Transverse colon (tissue), 4 donors: Measurements from ENCODE around the gene TBL1X. TPM values are rescaled to one million over a fixed set of nuclear protein-coding genes. Genes with fewer than 3 reads are reported as not detected.

ENCODE experiments used
- DNase-seq: peaks from one replicate; pipeline ENCODE4 v3.0.0-alpha.2; 2019
- H3K27ac ChIP-seq, 4 donors: fragments of 200-600 bp; sonication (generic); 2 replicates each; pipeline ENCODE4 v1.5.1; 2016 to 2018; ENCODE audit warnings: inconsistent platforms in 4 of 4
- H3K27me3 ChIP-seq: fragments of 200-600 bp; sonication (generic); 2 replicates; pipeline ENCODE4 v1.5.1; 2017; ENCODE audit warnings: inconsistent platforms
- H3K36me3 ChIP-seq, 4 donors: fragments of 200-600 bp; sonication (generic); 2 replicates each; pipeline ENCODE4 v1.5.1; 2017 to 2019; ENCODE audit warnings: inconsistent platforms in 4 of 4
- H3K4me1 ChIP-seq, 4 donors: fragments of 200-600 bp; sonication (generic); 2 replicates each; pipeline ENCODE4 v1.5.1; 2017 to 2020; ENCODE audit warnings: inconsistent platforms in 4 of 4
- H3K4me3 ChIP-seq, 4 donors: fragments of 200-600 bp; sonication (generic); 1 replicate in 1 of 4; 2 replicates in 3 of 4; pipeline versions ENCODE4 v1.5.1 to v1.6.1; 2017 to 2019; ENCODE audit warnings: inconsistent platforms in 4 of 4
- H3K9me3 ChIP-seq, 2 donors: fragments of 200-600 bp; sonication (generic); 2 replicates each; pipeline ENCODE4 v1.5.1; 2017 to 2019; ENCODE audit warnings: inconsistent platforms in 2 of 2
- EP300 ChIP-seq: sonication (generic); formaldehyde crosslinking; IDR thresholded peaks from one replicate; pipeline ENCODE4 v1.6.1; 2017; ENCODE audit warnings: antibody characterized with exemption, low read depth
- POLR2A ChIP-seq: fragments of 450-650 bp; IDR thresholded peaks from one replicate; pipeline ENCODE4 v1.6.1; 2016; ENCODE audit warnings: antibody characterized with exemption, mild to moderate bottlenecking, moderate library complexity
- POLR2AphosphoS5 ChIP-seq, 3 donors: sonication (generic); formaldehyde crosslinking; IDR thresholded peaks; one replicate each; pipeline ENCODE4 v1.6.1; 2016; ENCODE audit warnings: antibody characterized with exemption in 3 of 3
- WGBS, 2 donors: methylation state at CpG; one replicate each; pipeline ENCODE4 v1.1.5; 2018; ENCODE audit warnings: low coverage in 1 of 2; 5-methylcytosine and 5-hydroxymethylcytosine counted together
- in situ Hi-C, 4 donors: fragments of 200-750 bp; cut with MboI; loops; one replicate each; pipeline versions ENCODE4 v1.15.0 to v1.15.1; 2017; ENCODE audit warnings: low sequenced_read_pairs in 3 of 4, low pct_ligation_motif_present in 1 of 4, low pct_unique_long_range_greater_than_20kb in 1 of 4
- intact Hi-C: fragments of 100-400 bp; cut with DNase I; formaldehyde crosslinking; loops from one replicate; pipeline ENCODE4 v1.15.1; 2023; ENCODE audit warnings: low total_unique reads
- total RNA-seq, 4 donors: library from RNA; depleted of rRNA; stranded (reverse); fragments of >200 nt; gene quantifications; one replicate each; pipeline ENCODE4 v1.1.0, GENCODE V29; 2016
- TF ChIP-seq, protein P1 (sequence below), 5 experiments: fragments of 200-600 bp in 3 of 5; fragments of 450-650 bp in 2 of 5; sonication (generic) in 3 of 5; IDR thresholded peaks; 1 replicate in 2 of 5; 2 replicates in 3 of 5; pipeline ENCODE4 v1.5.1; 2016 to 2017; ENCODE audit warnings: antibody characterized with exemption in 5 of 5, inconsistent platforms in 3 of 5, mild to moderate bottlenecking in 2 of 5, moderate library complexity in 1 of 5

Gene TBL1X
- 10 to 100 TPM in 3 of 4 donors, 1 to 10 TPM in 1; 3.4 to 16.8 (median 13.0) TPM for total RNA-seq

DNA sequence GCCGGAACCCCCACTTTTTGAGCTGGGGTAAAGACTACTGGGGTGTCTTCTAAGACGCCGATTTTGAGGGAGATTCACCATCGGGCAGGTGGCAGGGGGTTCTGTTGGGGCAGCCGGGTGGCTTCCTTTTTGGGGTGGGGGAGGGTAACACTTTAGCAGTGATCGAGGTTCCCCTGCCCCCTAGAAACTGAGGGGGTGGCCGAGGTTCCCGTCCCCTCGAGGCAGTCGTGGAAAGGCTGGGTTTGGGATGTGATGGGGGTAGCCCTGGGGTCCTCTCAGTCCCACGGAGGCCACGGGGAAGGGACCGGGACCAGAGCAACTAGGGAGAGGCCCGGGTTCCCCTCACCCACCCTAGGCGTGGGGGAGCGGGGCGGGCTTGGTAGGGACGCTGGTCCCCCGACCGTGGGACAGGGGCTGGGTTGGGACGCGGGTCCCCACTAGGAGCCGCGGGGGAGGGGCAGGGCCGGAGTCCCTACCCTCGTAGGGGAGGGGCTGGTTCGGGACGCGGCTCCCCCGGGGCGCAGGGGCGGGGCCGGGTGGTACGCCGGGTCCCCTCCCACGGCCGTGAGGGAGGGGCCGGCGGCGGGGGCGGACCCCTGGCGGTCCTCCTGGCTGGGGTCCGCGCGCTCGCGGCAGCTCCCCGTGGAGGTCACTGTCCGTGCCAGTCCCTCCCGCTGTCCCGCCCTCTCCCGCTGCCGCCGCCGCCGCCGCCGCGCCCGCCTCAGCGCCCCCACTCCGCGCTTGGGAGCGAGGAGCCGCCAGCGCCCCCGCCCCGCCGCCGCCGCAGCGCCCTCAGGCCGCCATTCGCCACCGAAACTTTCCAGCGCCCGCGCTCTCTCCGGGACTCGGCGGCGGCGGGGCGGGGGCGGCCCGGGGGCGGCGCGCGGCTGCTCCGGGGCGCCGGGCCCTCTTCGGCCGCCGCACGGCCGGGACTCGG, at the start of gene TBL1X:
TBL1X (plus strand) TSS at position 624 of the 937 bp plus-strand sequence. CDS start 188,529 bp downstream, outside the sequence.
- intact Hi-C loops (no loop called here), in situ Hi-C loops (loop anchor here in 2 of 4 donors (10.0 to 25.0 kb wide), 3 partner anchors 120 to 223 kb away; no protein-coding TSS in a partner anchor)
- H3K4me1 ChIP-seq, result peaks cover 0 to 35% (median 15%) of the 10 kb centered on the region in 4 donors

DNA sequence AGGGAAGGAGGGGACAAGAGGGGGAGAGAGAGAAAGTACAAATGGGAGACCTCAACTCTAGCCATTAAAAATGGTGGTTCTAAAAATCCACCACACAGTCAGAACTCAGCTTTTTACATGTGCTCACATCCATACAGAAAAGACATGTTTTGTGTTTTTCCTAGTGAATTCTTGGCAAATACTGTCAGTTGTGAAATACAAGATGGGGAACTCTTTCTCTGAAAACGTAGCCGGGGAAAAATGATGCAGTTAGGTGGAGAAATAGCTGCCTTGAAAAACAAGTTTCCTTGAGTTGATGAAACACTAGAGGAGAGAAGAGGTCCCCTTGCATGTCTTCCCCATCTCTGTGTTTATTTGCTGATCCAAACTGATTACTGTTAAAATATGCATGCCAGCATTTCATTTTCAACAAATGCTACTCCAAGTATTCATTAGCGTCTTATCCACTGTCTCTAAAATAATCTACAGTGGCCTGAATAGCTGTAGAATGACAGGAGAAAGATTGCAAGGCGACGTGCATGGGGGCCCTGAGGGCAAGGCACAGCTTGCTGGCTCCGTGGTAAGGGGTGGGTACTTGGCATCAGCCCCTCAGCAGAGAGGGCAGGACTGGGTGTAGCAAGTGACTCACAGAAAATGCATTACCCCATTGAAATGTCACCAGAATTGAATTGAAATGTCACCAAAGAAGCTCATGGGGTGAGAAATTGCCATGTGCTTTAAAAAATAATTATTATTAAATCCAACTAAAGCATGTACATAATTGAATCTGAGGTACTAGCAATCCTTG, 48.1 kb upstream of the TBL1X start:
- H3K4me3 ChIP-seq, result no peak overlapping the region
- H3K27ac ChIP-seq, result peak overlapping the region in 1 of 4 donors; percentile 8
- no peak for DNase-seq
- no peaks in the 10 kb centered on the region for H3K27me3 ChIP-seq
- H3K9me3 ChIP-seq, result no peaks in the 10 kb centered on the region
- in situ Hi-C loops (no loop called here), intact Hi-C loops (no loop called here)
- no peaks in the 10 kb centered on the region for H3K4me1 ChIP-seq
- H3K36me3 ChIP-seq, result no peaks in the 10 kb centered on the region
- WGBS, 2 donors, result 66% methylated on average over 6 of the region's 6 CpGs; no CpG with 5 or more reads in 1 of the 2 donors
- TF ChIP-seq EP300 (no peak), POLR2A (no peak), POLR2AphosphoS5 (IDR thresholded peaks at IDR 0.05) (no peak)
- TF ChIP-seq, protein P1, sequence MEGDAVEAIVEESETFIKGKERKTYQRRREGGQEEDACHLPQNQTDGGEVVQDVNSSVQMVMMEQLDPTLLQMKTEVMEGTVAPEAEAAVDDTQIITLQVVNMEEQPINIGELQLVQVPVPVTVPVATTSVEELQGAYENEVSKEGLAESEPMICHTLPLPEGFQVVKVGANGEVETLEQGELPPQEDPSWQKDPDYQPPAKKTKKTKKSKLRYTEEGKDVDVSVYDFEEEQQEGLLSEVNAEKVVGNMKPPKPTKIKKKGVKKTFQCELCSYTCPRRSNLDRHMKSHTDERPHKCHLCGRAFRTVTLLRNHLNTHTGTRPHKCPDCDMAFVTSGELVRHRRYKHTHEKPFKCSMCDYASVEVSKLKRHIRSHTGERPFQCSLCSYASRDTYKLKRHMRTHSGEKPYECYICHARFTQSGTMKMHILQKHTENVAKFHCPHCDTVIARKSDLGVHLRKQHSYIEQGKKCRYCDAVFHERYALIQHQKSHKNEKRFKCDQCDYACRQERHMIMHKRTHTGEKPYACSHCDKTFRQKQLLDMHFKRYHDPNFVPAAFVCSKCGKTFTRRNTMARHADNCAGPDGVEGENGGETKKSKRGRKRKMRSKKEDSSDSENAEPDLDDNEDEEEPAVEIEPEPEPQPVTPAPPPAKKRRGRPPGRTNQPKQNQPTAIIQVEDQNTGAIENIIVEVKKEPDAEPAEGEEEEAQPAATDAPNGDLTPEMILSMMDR (IDR thresholded peaks at IDR 0.05), result no peak

More for the DNA sequence above, at the start of gene TBL1X:
- Histone ChIP-seq H3K27ac (peak within 1 kb of the TSS; percentile 77 to 86 (median 85)), H3K9me3 (no peaks in the 10 kb centered on the region), H3K27me3 (no peaks in the 10 kb centered on the region), H3K4me3 (peak within 1 kb of the TSS; percentile 56 to 81 (median 66)), H3K36me3 (no peaks in the 10 kb centered on the region)
- DNase-seq, result peak; percentile 59
- WGBS, 2 donors, result 18% methylated on average over 28 of the region's 99 CpGs; no CpG with 5 or more reads in 1 of the 2 donors
- TF ChIP-seq, protein P1 (IDR thresholded peaks at IDR 0.05), result no peak
- TF ChIP-seq POLR2AphosphoS5 (IDR thresholded peaks at IDR 0.05) (no peak), EP300 (no peak), POLR2A (no peak)

DNA sequence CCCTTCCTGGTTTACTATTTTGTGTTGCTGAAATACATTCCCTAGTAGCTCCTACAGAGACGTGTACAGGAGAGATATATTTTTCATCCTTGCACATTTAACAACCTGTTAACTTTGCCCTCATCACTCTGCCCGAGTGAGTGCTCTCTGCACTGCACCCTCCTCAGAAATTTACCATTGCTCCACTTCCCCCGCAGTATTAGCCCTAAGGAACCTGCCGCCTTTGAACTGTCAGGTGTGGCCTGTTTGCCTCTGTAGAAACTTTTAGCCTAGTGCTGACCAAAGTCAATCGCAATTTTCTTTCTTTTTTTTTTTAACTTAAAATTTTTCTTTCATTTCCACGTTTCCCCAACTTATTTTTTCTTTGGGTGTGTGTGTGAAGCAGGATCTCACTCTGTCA, 46.6 kb upstream of the TBL1X start:
- Histone ChIP-seq H3K4me3 (no peak overlapping the region), H3K27me3 (no peaks in the 10 kb centered on the region), H3K4me1 (no peaks in the 10 kb centered on the region), H3K36me3 (no peaks in the 10 kb centered on the region), H3K9me3 (no peaks in the 10 kb centered on the region), H3K27ac (no peak overlapping the region)
- in situ Hi-C loops, result no loop called here
- 58 to 73% methylated on average over 4 to 6 of the region's 6 CpGs for WGBS, 2 donors
- intact Hi-C loops, result no loop called here
- DNase-seq, result no peak
- no peak for TF ChIP-seq POLR2A
- TF ChIP-seq EP300, result no peak
- no peak for TF ChIP-seq POLR2AphosphoS5 (IDR thresholded peaks at IDR 0.05)
- TF ChIP-seq, protein P1 (IDR thresholded peaks at IDR 0.05), result no peak
